DMS 273 (cell line): ENCODE data around the gene EFCAB8.

Experiments used
- DNase-seq: peaks from one replicate; lab custom pipeline; 2025; ENCODE audit not compliant: unreplicated experiment; lab: John Stamatoyannopoulos, UW

The EFCAB8 gene

GRCh38 chr20:33002087-33002808 lies 143.5 kb downstream of the EFCAB8 start:
- DNase-seq = no peak

DNA sequence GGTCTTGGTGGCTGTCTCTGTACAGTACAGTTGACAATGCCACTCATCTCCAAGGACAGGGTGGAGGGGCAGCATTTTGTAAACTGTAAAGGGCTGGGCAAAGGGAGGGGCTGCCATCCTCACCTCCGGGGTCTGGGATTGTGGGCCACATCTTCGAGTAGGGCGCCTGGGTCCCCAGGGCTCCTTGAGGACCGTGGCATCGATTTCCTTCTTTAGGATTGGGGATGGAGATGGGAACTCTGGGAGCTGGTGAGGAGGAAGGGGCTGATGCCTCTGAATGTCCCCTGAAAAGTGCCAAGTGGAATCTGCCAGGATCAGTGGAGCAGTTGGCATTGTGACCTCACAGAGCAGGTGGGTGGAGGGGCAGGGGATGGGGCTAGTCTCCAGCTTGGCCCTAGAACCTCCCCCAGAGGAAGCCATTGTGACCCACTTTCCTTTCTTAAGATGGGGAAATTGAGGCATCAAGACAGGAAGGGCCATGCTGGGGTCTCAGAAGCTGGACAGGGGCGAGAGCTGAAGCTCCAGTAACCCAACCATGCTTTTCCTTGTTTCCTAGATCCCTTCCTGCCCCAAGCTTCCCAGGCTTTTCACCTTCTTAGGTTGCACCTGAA lies 145.5 kb downstream of the EFCAB8 start, which contains the start of gene SUN5:
TSS of gene SUN5 (minus strand) at position 293 of the 611 bp plus-strand sequence. CDS start at position 200, 93 bp downstream.
- DNase-seq = no peak

- peak; percentile 69 for DNase-seq
These were observed 146.4 kb downstream of the EFCAB8 start for GRCh38 chr20:33005132-33005566.

DNA sequence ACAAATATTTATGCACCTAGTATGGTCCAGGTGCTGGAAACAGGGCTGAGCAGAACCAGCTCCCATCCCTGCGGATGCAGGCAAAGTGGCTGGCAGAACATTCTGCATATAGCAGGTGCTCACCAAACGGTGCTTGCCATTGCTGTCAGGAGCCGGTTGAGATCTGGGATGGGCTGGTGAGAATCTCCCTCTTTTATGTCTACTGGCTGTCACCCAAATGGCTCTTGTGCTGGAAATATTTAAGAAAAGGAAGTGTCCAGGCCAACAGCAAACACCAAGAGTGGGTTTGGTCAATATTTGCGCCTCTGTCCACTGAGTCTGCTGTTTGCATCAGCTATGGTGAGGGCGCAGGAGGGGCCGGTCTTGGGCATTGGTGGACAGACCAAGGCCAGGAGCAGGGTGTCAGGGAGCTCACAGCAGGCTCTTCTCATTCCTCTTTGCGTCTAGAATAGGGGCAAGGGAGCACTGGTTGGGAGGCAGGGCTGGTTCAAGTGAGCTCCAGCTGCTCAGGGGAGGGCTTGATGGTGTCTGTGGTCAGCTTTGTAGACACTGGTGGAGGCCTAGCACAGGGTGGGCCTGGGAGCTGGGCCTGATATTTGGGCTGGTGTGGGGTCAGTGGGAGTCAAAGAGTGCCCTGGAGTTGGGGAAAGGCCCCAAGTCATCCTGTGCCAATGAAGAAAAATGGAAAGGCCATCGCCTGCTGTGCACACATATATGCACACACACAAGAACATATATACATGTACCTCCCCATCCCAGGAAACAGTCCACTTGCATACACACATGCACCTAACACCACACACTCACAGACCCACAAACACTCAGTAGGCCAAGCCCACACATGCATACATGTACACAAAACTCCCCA lies 147.4 kb downstream of the EFCAB8 start:
- DNase-seq = no peak

GRCh38 chr20:33006776-33007375 lies 148.2 kb downstream of the EFCAB8 start:
- DNase-seq = no peak

GRCh38 chr20:33007376-33008335 lies 148.9 kb downstream of the EFCAB8 start, which contains the start of gene BPIFB2:
Gene BPIFB2, plus strand, starts transcription at chr20:33007704. Its CDS starts 871 bp downstream, at chr20:33008575.
- DNase-seq = no peak

DNA sequence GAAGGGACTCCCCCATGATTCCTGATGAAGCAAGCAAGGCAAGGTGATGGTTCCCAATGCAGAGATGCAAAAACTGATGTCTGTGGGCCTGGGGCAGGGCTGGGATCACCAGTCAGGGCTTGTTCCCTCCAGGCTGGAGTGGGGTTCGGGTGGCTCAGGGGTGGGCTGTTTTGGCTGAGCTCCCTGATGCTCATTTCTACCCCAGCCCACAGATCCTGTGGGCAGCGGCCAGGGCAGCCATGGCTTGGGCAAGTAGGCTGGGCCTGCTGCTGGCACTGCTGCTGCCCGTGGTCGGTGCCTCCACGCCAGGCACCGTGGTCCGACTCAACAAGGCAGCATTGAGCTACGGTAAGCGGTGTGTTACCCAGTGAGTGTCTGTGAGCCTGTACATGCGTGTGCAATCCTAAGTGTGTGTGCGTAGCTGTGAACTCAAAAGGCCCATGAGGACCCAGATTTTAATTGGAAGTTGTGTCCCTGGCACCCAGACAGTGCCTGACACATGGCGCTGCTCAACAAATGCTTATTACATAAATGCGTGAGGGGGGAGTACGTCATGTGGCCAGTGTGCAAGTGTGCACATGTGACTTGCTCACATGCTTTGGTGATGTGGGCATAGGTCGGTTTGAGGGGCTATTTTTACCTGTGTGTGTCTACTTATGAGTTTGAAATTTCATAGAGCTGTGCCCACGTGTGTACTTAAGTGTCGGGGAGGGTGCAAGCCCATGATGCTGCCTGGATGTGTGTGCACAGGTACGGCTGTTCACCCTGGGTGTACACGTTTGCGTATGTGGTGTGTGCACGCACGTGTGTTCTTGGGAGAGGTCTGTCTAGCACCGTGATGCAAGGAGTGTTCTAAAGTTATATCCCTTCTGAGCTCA lies 149.9 kb downstream of the EFCAB8 start:
- DNase-seq = no peak

GRCh38 chr20:33009214-33010132 lies 150.8 kb downstream of the EFCAB8 start:
- DNase-seq = no peak

GRCh38 chr20:33010133-33010504 lies 151.4 kb downstream of the EFCAB8 start:
- no peak for DNase-seq

DNA sequence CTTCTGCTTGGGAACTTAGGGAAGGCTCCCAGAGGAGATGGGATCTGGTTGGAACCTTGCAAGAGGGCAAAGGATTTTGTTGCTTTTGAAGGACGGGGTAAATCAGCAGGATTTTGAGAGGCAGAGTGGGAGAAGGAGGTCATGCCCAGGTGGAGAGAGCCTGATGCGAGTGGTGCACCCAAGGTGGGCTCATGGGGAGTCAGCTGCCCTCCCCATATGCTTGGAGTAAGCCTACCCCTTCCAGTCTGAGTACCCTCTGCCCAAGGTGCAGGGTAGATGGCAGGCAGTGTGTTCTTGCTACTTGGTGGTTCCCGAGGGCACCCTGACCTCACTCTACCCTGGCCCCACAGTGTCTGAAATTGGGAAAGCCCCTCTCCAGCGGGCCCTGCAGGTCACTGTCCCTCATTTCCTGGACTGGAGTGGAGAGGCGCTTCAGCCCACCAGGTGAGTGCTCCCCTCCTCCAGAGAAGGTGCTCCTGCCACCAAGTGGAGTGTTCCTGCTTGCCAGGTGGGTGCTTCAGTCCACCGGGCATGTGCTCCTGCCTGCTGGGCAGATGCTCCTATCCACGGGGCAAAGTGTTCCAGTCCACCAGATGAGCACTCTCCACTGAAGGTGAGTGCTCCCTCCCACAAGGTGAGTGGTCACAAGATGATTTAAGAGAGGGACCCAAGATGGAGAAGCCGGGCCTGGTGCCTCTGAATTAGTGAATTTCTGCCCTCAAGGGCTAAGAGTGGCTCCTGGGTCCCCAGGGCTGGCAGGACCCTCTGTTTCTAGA lies 152.1 kb downstream of the EFCAB8 start:
- no peak for DNase-seq
